HEK293 (cell line): ENCODE measurements around the gene AARS2.

Experiments
- GFI1B ChIP-seq: fragments of 450-650 bp; formaldehyde crosslinking; IDR thresholded peaks from 2 replicates; pipeline ENCODE4 v1.5.1; 2016; ENCODE audit warnings: missing biosample characterization, missing genetic modification characterization
- GLIS2 ChIP-seq: fragments of 450-650 bp; formaldehyde crosslinking; IDR thresholded peaks from 2 replicates; pipeline ENCODE4 v1.5.1; 2016; ENCODE audit warnings: missing biosample characterization, missing genetic modification characterization
- HOXA7 ChIP-seq: sonication (generic); formaldehyde crosslinking; IDR thresholded peaks from 2 replicates; pipeline ENCODE4 v1.8.1; 2022; ENCODE audit warnings: missing genetic modification reagents, borderline replicate concordance
- KLF8 ChIP-seq: fragments of 450-650 bp; formaldehyde crosslinking; IDR thresholded peaks from 2 replicates; pipeline ENCODE4 v1.5.1; 2016; ENCODE audit warnings: missing biosample characterization, missing genetic modification characterization
- MYNN ChIP-seq: fragments of 450-650 bp; formaldehyde crosslinking; IDR thresholded peaks from 2 replicates; pipeline ENCODE4 v1.5.1; 2016; ENCODE audit warnings: missing biosample characterization, missing genetic modification characterization, borderline replicate concordance
- ZIC2 ChIP-seq: fragments of 450-650 bp; formaldehyde crosslinking; IDR thresholded peaks from 2 replicates; pipeline ENCODE4 v1.5.1; 2016; ENCODE audit warnings: missing biosample characterization, missing genetic modification characterization
- ZNF132 ChIP-seq: fragments of 450-650 bp; formaldehyde crosslinking; IDR thresholded peaks from 2 replicates; pipeline ENCODE4 v1.5.1; 2017; ENCODE audit warnings: missing biosample characterization, missing genetic modification characterization, borderline replicate concordance
- ZNF175 ChIP-seq: fragments of 450-650 bp; formaldehyde crosslinking; IDR thresholded peaks from 2 replicates; pipeline ENCODE4 v1.5.1; 2016; ENCODE audit warnings: missing biosample characterization, missing genetic modification characterization
- ZNF473 ChIP-seq: fragments of 450-650 bp; formaldehyde crosslinking; IDR thresholded peaks from 2 replicates; pipeline ENCODE4 v1.5.1; 2017; ENCODE audit warnings: missing biosample characterization, missing genetic modification characterization
- ZNF510 ChIP-seq: fragments of 450-650 bp; formaldehyde crosslinking; IDR thresholded peaks from 2 replicates; pipeline ENCODE4 v1.5.1; 2018; ENCODE audit warnings: mild to moderate bottlenecking, missing genetic modification characterization, missing biosample characterization; ENCODE audit not compliant: insufficient replicate concordance
- ZNF610 ChIP-seq: fragments of 450-650 bp; formaldehyde crosslinking; IDR thresholded peaks from 2 replicates; pipeline ENCODE4 v1.5.1; 2016; ENCODE audit warnings: missing biosample characterization, missing genetic modification characterization, borderline replicate concordance
- ZNF670 ChIP-seq: fragments of 450-650 bp; formaldehyde crosslinking; IDR thresholded peaks from 2 replicates; pipeline ENCODE4 v1.5.1; 2016; ENCODE audit warnings: missing biosample characterization, missing genetic modification characterization, low read depth
- ZNF792 ChIP-seq: fragments of 450-650 bp; formaldehyde crosslinking; IDR thresholded peaks from 2 replicates; pipeline ENCODE4 v1.5.1; 2016; ENCODE audit warnings: missing biosample characterization, missing genetic modification characterization
- ZNF837 ChIP-seq: fragments of 450-650 bp; formaldehyde crosslinking; IDR thresholded peaks from 2 replicates; pipeline ENCODE4 v1.5.1; 2016; ENCODE audit warnings: missing biosample characterization, missing genetic modification characterization
- ZNF843 ChIP-seq: fragments of 450-650 bp; formaldehyde crosslinking; IDR thresholded peaks from 2 replicates; pipeline ENCODE4 v1.5.1; 2016; ENCODE audit warnings: missing biosample characterization, missing genetic modification characterization
- ZSCAN23 ChIP-seq: fragments of 450-650 bp; formaldehyde crosslinking; IDR thresholded peaks from 2 replicates; pipeline ENCODE4 v1.5.1; 2016; ENCODE audit warnings: missing biosample characterization, missing genetic modification characterization
- TF ChIP-seq, protein P1 (sequence below): fragments of 450-650 bp; formaldehyde crosslinking; IDR thresholded peaks from 2 replicates; pipeline ENCODE4 v1.5.1; 2016; ENCODE audit warnings: missing biosample characterization, missing genetic modification characterization, borderline replicate concordance
- TF ChIP-seq, protein P2 (sequence below): fragments of 450-650 bp; formaldehyde crosslinking; IDR thresholded peaks from 2 replicates; pipeline ENCODE4 v1.5.1; 2016; ENCODE audit warnings: missing biosample characterization, missing genetic modification characterization
- TF ChIP-seq, protein P3 (sequence below): fragments of 450-650 bp; formaldehyde crosslinking; conservative IDR thresholded peaks from 2 replicates; pipeline ENCODE4 v1.5.1; 2016; ENCODE audit warnings: low read depth, missing biosample characterization, missing genetic modification characterization
- TF ChIP-seq, protein P4 (sequence below): fragments of 450-650 bp; formaldehyde crosslinking; IDR thresholded peaks from 2 replicates; pipeline ENCODE4 v1.5.1; 2016; ENCODE audit warnings: missing biosample characterization, missing genetic modification characterization, low read depth
- TF ChIP-seq, protein P5 (sequence below): fragments of 450-650 bp; formaldehyde crosslinking; IDR thresholded peaks from 2 replicates; pipeline ENCODE4 v1.5.1; 2017; ENCODE audit warnings: missing biosample characterization, missing genetic modification characterization
- TF ChIP-seq, protein P6 (sequence below): fragments of 450-650 bp; formaldehyde crosslinking; IDR thresholded peaks from 2 replicates; pipeline ENCODE4 v1.5.1; 2016; ENCODE audit warnings: missing biosample characterization, missing genetic modification characterization

Gene AARS2

DNA sequence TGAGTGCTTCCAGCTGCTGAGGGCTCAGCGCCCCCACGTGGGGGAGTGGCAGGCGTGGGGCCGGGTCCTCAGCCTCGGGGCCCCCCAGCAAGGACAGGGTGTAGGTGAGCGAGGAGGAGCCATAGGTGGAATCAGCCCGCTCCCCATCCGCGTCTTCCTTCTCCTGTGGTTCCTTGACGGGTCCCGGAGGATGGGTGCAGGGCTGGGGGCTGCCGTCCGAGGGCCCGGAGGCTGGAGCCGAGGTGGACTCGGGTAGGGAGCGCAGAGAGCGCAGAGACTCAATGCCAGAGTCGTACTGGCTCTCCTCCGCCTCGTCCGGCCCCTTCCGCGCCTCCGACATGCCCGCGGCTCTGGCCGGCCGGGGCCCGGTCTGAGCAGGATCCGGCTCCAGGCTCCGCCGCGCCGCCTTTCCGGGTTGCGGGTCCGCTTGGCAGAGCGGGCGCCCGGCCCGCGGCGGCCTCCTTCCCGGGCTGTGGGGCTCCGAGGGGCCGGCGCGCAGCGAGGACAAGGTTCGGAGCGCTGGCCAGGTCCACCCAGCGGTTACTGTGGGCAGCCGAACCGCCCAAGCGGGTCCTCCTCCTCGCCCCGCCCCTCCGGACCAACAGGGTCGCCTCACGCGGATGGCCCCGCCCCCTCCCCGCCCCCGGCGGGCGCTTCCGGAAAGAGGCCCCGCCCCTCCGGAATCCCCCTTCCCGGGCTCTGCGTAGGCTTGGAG is 48.0 kb downstream of the AARS2 start, which contains the start of gene NFKBIE (continued):
- TF ChIP-seq, protein P1, sequence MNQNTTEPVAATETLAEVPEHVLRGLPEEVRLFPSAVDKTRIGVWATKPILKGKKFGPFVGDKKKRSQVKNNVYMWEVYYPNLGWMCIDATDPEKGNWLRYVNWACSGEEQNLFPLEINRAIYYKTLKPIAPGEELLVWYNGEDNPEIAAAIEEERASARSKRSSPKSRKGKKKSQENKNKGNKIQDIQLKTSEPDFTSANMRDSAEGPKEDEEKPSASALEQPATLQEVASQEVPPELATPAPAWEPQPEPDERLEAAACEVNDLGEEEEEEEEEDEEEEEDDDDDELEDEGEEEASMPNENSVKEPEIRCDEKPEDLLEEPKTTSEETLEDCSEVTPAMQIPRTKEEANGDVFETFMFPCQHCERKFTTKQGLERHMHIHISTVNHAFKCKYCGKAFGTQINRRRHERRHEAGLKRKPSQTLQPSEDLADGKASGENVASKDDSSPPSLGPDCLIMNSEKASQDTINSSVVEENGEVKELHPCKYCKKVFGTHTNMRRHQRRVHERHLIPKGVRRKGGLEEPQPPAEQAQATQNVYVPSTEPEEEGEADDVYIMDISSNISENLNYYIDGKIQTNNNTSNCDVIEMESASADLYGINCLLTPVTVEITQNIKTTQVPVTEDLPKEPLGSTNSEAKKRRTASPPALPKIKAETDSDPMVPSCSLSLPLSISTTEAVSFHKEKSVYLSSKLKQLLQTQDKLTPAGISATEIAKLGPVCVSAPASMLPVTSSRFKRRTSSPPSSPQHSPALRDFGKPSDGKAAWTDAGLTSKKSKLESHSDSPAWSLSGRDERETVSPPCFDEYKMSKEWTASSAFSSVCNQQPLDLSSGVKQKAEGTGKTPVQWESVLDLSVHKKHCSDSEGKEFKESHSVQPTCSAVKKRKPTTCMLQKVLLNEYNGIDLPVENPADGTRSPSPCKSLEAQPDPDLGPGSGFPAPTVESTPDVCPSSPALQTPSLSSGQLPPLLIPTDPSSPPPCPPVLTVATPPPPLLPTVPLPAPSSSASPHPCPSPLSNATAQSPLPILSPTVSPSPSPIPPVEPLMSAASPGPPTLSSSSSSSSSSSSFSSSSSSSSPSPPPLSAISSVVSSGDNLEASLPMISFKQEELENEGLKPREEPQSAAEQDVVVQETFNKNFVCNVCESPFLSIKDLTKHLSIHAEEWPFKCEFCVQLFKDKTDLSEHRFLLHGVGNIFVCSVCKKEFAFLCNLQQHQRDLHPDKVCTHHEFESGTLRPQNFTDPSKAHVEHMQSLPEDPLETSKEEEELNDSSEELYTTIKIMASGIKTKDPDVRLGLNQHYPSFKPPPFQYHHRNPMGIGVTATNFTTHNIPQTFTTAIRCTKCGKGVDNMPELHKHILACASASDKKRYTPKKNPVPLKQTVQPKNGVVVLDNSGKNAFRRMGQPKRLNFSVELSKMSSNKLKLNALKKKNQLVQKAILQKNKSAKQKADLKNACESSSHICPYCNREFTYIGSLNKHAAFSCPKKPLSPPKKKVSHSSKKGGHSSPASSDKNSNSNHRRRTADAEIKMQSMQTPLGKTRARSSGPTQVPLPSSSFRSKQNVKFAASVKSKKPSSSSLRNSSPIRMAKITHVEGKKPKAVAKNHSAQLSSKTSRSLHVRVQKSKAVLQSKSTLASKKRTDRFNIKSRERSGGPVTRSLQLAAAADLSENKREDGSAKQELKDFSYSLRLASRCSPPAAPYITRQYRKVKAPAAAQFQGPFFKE (tag by site-specific recombination) = no peak
- TF ChIP-seq ZNF510 (tag by site-specific recombination) (no peak), ZSCAN23 (tag by site-specific recombination) (no peak), GLIS2 (peak; percentile 97), HOXA7 (no peak), KLF8 (peak; percentile 52; the same call in 1 of the 2 replicates), ZNF473 (tag by site-specific recombination) (no peak), ZNF843 (tag by site-specific recombination) (no peak), GFI1B (tag by site-specific recombination) (no peak), ZNF670 (tag by site-specific recombination) (no peak), ZIC2 (tag by site-specific recombination) (no peak), ZNF132 (no peak), ZNF837 (tag by site-specific recombination) (no peak), ZNF610 (tag by site-specific recombination) (no peak), ZNF175 (no peak), ZNF792 (tag by site-specific recombination) (no peak), MYNN (tag by site-specific recombination) (no peak)
- TF ChIP-seq, protein P2, sequence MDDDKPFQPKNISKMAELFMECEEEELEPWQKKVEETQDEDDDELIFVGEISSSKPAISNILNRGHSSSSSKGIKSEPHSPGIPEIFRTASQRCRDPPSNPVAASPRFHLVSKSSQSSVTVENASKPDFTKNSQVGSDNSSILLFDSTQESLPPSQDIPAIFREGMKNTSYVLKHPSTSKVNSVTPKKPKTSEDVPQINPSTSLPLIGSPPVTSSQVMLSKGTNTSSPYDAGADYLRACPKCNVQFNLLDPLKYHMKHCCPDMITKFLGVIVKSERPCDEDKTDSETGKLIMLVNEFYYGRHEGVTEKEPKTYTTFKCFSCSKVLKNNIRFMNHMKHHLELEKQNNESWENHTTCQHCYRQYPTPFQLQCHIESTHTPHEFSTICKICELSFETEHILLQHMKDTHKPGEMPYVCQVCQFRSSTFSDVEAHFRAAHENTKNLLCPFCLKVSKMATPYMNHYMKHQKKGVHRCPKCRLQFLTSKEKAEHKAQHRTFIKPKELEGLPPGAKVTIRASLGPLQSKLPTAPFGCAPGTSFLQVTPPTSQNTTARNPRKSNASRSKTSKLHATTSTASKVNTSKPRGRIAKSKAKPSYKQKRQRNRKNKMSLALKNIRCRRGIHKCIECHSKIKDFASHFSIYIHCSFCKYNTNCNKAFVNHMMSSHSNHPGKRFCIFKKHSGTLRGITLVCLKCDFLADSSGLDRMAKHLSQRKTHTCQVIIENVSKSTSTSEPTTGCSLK (tag by site-specific recombination) = no peak
- TF ChIP-seq, protein P3, sequence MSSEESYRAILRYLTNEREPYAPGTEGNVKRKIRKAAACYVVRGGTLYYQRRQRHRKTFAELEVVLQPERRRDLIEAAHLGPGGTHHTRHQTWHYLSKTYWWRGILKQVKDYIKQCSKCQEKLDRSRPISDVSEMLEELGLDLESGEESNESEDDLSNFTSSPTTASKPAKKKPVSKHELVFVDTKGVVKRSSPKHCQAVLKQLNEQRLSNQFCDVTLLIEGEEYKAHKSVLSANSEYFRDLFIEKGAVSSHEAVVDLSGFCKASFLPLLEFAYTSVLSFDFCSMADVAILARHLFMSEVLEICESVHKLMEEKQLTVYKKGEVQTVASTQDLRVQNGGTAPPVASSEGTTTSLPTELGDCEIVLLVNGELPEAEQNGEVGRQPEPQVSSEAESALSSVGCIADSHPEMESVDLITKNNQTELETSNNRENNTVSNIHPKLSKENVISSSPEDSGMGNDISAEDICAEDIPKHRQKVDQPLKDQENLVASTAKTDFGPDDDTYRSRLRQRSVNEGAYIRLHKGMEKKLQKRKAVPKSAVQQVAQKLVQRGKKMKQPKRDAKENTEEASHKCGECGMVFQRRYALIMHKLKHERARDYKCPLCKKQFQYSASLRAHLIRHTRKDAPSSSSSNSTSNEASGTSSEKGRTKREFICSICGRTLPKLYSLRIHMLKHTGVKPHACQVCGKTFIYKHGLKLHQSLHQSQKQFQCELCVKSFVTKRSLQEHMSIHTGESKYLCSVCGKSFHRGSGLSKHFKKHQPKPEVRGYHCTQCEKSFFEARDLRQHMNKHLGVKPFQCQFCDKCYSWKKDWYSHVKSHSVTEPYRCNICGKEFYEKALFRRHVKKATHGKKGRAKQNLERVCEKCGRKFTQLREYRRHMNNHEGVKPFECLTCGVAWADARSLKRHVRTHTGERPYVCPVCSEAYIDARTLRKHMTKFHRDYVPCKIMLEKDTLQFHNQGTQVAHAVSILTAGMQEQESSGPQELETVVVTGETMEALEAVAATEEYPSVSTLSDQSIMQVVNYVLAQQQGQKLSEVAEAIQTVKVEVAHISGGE = peak; percentile 46; the same call in 1 of the 2 replicates
- TF ChIP-seq, protein P4, sequence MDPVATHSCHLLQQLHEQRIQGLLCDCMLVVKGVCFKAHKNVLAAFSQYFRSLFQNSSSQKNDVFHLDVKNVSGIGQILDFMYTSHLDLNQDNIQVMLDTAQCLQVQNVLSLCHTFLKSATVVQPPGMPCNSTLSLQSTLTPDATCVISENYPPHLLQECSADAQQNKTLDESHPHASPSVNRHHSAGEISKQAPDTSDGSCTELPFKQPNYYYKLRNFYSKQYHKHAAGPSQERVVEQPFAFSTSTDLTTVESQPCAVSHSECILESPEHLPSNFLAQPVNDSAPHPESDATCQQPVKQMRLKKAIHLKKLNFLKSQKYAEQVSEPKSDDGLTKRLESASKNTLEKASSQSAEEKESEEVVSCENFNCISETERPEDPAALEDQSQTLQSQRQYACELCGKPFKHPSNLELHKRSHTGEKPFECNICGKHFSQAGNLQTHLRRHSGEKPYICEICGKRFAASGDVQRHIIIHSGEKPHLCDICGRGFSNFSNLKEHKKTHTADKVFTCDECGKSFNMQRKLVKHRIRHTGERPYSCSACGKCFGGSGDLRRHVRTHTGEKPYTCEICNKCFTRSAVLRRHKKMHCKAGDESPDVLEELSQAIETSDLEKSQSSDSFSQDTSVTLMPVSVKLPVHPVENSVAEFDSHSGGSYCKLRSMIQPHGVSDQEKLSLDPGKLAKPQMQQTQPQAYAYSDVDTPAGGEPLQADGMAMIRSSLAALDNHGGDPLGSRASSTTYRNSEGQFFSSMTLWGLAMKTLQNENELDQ (tag by site-specific recombination) = no peak
- TF ChIP-seq, protein P5, sequence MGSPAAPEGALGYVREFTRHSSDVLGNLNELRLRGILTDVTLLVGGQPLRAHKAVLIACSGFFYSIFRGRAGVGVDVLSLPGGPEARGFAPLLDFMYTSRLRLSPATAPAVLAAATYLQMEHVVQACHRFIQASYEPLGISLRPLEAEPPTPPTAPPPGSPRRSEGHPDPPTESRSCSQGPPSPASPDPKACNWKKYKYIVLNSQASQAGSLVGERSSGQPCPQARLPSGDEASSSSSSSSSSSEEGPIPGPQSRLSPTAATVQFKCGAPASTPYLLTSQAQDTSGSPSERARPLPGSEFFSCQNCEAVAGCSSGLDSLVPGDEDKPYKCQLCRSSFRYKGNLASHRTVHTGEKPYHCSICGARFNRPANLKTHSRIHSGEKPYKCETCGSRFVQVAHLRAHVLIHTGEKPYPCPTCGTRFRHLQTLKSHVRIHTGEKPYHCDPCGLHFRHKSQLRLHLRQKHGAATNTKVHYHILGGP (tag by site-specific recombination) = no peak
- TF ChIP-seq, protein P6, sequence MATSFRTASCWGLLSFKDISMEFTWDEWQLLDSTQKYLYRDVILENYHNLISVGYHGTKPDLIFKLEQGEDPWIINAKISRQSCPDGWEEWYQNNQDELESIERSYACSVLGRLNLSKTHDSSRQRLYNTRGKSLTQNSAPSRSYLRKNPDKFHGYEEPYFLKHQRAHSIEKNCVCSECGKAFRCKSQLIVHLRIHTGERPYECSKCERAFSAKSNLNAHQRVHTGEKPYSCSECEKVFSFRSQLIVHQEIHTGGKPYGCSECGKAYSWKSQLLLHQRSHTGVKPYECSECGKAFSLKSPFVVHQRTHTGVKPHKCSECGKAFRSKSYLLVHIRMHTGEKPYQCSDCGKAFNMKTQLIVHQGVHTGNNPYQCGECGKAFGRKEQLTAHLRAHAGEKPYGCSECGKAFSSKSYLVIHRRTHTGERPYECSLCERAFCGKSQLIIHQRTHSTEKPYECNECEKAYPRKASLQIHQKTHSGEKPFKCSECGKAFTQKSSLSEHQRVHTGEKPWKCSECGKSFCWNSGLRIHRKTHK = no peak
